ENCODE results near the gene FARP1.

DNA sequence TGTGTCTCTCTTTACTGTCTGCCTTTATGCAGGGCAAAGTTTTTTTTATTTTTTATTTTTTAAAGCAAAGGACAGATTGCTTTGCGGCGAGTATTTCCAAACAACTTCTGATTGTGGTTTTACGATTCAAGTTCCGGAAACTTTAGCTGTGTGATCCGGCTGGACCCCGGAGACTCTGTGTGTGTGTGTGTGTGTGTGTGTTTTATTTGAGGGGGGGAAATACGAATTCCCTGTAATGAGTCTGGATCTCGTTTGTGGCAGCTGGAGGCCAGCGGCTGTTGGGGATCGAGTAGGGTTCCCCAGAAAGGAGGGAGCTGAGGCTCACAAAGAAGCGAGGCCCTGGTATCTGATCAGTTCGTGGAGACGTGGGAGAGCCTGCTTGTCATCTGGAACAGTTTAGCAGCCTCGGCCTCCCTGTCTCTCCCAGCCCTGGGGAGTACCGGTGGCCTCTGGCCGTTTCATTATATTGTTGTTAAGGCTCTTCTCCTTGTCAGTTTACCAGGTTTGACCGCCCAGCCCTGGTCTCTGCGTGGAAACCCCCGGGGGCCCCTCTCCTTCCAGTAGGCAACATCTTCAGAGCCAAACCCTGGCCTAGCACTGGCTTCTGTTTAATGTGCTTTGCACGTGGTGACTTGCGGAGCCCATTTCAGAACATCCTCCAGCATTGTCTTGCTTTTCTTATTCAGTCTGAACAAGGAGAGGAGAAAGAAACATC lies 1.3 kb downstream of the FARP1 start:
- TF ChIP-seq POLR2A (IDR thresholded peaks at IDR 0.05) = no peak
- TF ChIP-seq, protein P1, sequence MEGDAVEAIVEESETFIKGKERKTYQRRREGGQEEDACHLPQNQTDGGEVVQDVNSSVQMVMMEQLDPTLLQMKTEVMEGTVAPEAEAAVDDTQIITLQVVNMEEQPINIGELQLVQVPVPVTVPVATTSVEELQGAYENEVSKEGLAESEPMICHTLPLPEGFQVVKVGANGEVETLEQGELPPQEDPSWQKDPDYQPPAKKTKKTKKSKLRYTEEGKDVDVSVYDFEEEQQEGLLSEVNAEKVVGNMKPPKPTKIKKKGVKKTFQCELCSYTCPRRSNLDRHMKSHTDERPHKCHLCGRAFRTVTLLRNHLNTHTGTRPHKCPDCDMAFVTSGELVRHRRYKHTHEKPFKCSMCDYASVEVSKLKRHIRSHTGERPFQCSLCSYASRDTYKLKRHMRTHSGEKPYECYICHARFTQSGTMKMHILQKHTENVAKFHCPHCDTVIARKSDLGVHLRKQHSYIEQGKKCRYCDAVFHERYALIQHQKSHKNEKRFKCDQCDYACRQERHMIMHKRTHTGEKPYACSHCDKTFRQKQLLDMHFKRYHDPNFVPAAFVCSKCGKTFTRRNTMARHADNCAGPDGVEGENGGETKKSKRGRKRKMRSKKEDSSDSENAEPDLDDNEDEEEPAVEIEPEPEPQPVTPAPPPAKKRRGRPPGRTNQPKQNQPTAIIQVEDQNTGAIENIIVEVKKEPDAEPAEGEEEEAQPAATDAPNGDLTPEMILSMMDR (IDR thresholded peaks at IDR 0.05) = no peak

All from suprapubic skin (tissue), 3 donors.